Osteoblast (primary cell): Measurements from ENCODE around the gene SHB. TPM values are rescaled to one million over a fixed set of nuclear protein-coding genes. Genes with fewer than 3 reads are reported as not detected.

Experiments used
- DNase-seq: peaks from one replicate; pipeline ENCODE4 v3.0.0; 2011; ENCODE audit warnings: low spot score, mixed read lengths; ENCODE audit not compliant: insufficient read length; ENCODE audit errors: missing footprints
- H2AFZ ChIP-seq: 2 replicates; pipeline ENCODE4 v1.6.0; 2011; ENCODE audit warnings: mild to moderate bottlenecking, low read length
- H3K27ac ChIP-seq: 2 replicates; pipeline ENCODE4 v1.5.1; 2011; ENCODE audit warnings: mild to moderate bottlenecking, low read depth, low read length, moderate library complexity
- H3K27me3 ChIP-seq: 2 replicates; pipeline ENCODE4 v1.6.0; 2012; ENCODE audit warnings: mild to moderate bottlenecking, control low read depth, inconsistent platforms, low read length, moderate library complexity; ENCODE audit not compliant: insufficient read depth
- H3K36me3 ChIP-seq: 2 replicates; pipeline ENCODE4 v1.5.1; 2011; ENCODE audit warnings: mild to moderate bottlenecking, low read length, control low read depth, moderate library complexity; ENCODE audit not compliant: insufficient read depth
- H3K4me1 ChIP-seq: 2 replicates; pipeline ENCODE4 v1.5.1; 2011; ENCODE audit warnings: mild to moderate bottlenecking, low read length, control low read depth, moderate library complexity; ENCODE audit not compliant: insufficient read depth
- H3K4me2 ChIP-seq: 2 replicates; pipeline ENCODE4 v1.6.0; 2011; ENCODE audit warnings: mild to moderate bottlenecking, low read length; ENCODE audit not compliant: insufficient read depth
- H3K4me3 ChIP-seq: fragments of 200-600 bp; sonication (generic); 3 replicates; pipeline ENCODE4 v1.5.1; 2012; ENCODE audit warnings: mild to moderate bottlenecking, low read length, inconsistent platforms; ENCODE audit not compliant: insufficient read depth
- H3K79me2 ChIP-seq: 2 replicates; pipeline ENCODE4 v1.6.0; 2012; ENCODE audit warnings: mild to moderate bottlenecking, low read length, control low read depth, inconsistent platforms; ENCODE audit not compliant: insufficient read depth
- H3K9me3 ChIP-seq: 2 replicates; pipeline ENCODE4 v1.5.1; 2011; ENCODE audit warnings: low read depth, low read length, control low read depth
- H4K20me1 ChIP-seq: 2 replicates; pipeline ENCODE4 v1.6.0; 2012; ENCODE audit warnings: mild to moderate bottlenecking, low read length, control low read depth; ENCODE audit not compliant: insufficient read depth
- total RNA-seq: library from RNA; depleted of rRNA; stranded (reverse); fragments of >200 nt; gene quantifications from 2 replicates; pipeline ENCODE4 v1.2.3, GENCODE V29; 2012
- TF ChIP-seq, protein P1 (sequence below): IDR thresholded peaks from 2 replicates; pipeline ENCODE4 v1.5.1; 2011; ENCODE audit warnings: mild to moderate bottlenecking, low read depth, low read length, moderate library complexity; ENCODE audit errors: extremely low read depth

SHB gene
- total RNA-seq, 1 donor, result 9.4 TPM

DNA sequence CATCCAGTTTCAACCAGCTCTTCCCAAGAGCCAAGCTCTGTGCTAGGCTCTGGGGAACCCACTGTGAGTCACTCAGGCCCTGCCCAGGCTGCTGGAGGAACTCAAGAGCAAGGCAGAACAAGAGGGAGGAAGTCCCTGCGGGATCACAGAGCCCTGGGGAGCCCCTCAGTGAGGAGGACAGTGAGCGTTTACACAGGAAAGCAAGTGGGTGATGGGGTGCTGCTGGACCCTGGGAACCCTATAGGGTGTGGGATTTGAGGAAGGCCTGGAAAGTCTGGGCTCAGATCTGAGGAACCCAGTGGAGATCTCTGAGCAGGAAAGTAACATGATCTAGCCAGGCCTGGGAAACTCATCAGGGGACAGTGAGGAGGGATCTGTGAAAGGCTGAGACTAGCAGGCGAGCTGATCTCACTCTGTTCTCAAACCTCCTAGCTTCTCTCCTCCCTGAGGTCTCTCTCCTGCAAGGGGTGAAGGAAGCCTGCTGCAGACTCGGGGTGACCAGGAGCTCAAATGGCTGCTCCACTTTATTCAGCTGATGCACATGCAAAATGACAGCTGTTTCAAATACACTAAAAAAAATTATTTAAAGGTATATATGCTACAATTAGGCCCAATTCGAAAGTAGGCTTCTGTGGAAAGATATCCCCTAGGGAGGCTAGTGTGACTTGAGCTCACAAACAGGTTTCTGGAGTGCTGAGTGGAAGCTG lies 70.0 kb downstream of the SHB start:
- H3K27ac ChIP-seq, result peak overlapping the region; percentile 82

DNA sequence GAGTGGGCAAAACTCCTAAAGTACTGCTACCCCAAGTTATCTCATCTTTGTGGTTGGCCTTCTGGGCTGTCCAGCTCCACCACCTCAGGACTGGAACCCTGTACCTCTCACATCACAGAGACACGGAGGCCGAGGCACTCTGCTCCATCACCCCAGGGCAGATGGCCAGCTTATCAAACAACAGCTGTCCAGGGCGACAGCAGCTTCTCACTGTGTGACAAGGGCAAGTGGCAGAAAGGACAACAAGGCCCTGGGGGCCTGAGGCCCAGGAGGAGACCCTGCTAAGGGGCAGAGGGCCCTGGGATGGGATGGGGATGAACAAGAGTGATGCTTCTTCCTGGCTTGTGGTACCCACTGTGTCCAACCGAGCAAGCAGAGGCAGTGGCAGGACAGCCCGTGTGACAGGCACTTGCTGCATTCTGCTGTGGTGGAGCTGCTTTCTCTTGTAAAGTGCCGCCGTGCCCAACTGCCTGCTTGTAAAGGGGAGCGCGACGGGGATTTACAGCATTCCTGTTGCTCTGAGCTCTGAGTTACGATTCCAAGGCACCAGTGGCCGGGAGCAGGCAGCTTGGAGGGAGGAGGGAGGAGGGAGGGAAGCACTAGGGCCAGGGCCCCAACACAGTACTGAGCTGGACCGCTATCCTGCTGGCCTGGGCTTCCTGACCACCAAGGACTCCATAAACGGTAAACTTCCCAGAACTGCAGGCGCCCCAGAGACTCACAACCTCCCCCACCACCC lies 71.2 kb downstream of the SHB start:
- Histone ChIP-seq H3K36me3 (peaks cover 2% of the 10 kb centered on the region), H3K4me2 (no peak overlapping the region), H3K4me1 (peaks cover 32% of the 10 kb centered on the region), H2AFZ (no peak overlapping the region), H3K27me3 (no peaks in the 10 kb centered on the region), H3K27ac (no peak overlapping the region), H4K20me1 (peaks cover 11% of the 10 kb centered on the region), H3K4me3 (no peak overlapping the region), H3K9me3 (no peaks in the 10 kb centered on the region), H3K79me2 (peaks cover 43% of the 10 kb centered on the region)
- TF ChIP-seq, protein P1, sequence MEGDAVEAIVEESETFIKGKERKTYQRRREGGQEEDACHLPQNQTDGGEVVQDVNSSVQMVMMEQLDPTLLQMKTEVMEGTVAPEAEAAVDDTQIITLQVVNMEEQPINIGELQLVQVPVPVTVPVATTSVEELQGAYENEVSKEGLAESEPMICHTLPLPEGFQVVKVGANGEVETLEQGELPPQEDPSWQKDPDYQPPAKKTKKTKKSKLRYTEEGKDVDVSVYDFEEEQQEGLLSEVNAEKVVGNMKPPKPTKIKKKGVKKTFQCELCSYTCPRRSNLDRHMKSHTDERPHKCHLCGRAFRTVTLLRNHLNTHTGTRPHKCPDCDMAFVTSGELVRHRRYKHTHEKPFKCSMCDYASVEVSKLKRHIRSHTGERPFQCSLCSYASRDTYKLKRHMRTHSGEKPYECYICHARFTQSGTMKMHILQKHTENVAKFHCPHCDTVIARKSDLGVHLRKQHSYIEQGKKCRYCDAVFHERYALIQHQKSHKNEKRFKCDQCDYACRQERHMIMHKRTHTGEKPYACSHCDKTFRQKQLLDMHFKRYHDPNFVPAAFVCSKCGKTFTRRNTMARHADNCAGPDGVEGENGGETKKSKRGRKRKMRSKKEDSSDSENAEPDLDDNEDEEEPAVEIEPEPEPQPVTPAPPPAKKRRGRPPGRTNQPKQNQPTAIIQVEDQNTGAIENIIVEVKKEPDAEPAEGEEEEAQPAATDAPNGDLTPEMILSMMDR, result no peak
- DNase-seq, result no peak

More for the DNA sequence above, 70.0 kb downstream of the SHB start:
- peak overlapping the region; percentile 34 for H3K4me2 ChIP-seq
- peaks cover 42% of the 10 kb centered on the region for H3K79me2 ChIP-seq
- H3K9me3 ChIP-seq, result no peaks in the 10 kb centered on the region
- peaks cover 32% of the 10 kb centered on the region for H3K4me1 ChIP-seq
- no peak overlapping the region for H3K4me3 ChIP-seq
- H3K27me3 ChIP-seq, result no peaks in the 10 kb centered on the region
- no peak overlapping the region for H2AFZ ChIP-seq
- peak; percentile 92 for DNase-seq
- H3K36me3 ChIP-seq, result peaks cover 2% of the 10 kb centered on the region
- H4K20me1 ChIP-seq, result peaks cover 5% of the 10 kb centered on the region
- TF ChIP-seq, protein P1, result no peak

DNA sequence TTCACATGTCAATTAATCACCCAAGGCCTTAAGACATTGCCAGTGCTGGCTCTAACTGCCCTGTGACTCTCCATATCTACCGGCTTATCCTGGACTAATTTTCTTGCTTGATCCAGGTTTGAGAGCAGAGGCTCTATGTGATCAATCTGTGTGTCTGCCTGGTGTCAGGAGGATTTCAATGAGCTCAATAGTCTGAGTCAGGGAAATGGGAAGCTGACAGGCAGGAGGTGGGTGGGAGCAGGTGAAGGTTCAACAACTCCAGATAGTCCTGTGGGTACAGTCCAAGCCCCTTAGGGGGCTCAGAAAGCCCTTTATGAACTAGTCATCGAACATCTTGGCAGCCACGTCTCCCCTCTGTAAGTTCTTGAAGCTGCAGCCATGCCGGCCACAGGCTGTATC lies 72.2 kb downstream of the SHB start:
- Histone ChIP-seq H3K4me3 (no peak overlapping the region), H3K4me1 (peaks cover 32% of the 10 kb centered on the region), H3K36me3 (peaks cover 2% of the 10 kb centered on the region), H3K79me2 (peaks cover 44% of the 10 kb centered on the region), H3K27me3 (no peaks in the 10 kb centered on the region), H2AFZ (no peak overlapping the region), H4K20me1 (peaks cover 14% of the 10 kb centered on the region), H3K4me2 (no peak overlapping the region), H3K9me3 (no peaks in the 10 kb centered on the region), H3K27ac (peak overlapping the region; percentile 26)
- TF ChIP-seq, protein P1, result no peak
- no peak for DNase-seq
